ENCODE data around the gene HMGB1. TPM values are rescaled to one million over a fixed set of nuclear protein-coding genes. Genes with fewer than 3 reads are reported as not detected.
"Not testable (repeated sequence)": the region's sequence is repeated elsewhere in the genome, so short reads cannot be mapped to it uniquely, and the experiment has no call there.

The HMGB1 gene
- total and polyA plus RNA-seq, 4 donors: 213 to 410 (median 312) TPM

GRCh38 chr13:30446126-30446500 is 19.6 kb downstream of the HMGB1 start:
- intact Hi-C loops (cut with DNase I): loop anchor here in 1 of 2 donors (5.0 kb wide), 1 partner anchor 49 kb away; no protein-coding TSS in a partner anchor
- Histone ChIP-seq H3K27me3 (ENCODE audit: control insufficient read depth in 1 of 2, insufficient read depth in 2 of 2, low read length in 1 of 2) (no peaks in the 10 kb centered on the region), H3K4me3 (ENCODE audit: low read length in 2 of 2) (no peak overlapping the region), H3K27ac (ENCODE audit: low read depth in 1 of 2, low read length in 2 of 2) (peak overlapping the region in 1 of 2 donors; percentile 61), H3K9me3 (ENCODE audit: control insufficient read depth, low read length) (no peaks in the 10 kb centered on the region), H3K4me1 (ENCODE audit: control insufficient read depth in 1 of 2, insufficient read depth in 2 of 2, low read length in 2 of 2) (no peaks in the 10 kb centered on the region), H3K36me3 (ENCODE audit: control insufficient read depth in 1 of 2, insufficient read depth in 2 of 2, low read length in 1 of 2) (no peaks in the 10 kb centered on the region)
- ATAC-seq (ENCODE audit: low FRiP score) (peak; percentile 23), DNase-seq (no peak)
- WGBS, 2 donors: 31% methylated on average over 7 of the region's 7 CpGs

- DNase-seq: no peak
Measured at GRCh38 chr13:30443957-30444404, 21.8 kb downstream of the HMGB1 start.

GRCh38 chr13:30443491-30443890 is 22.2 kb downstream of the HMGB1 start:
- 97% methylated on average over 3 of the region's 3 CpGs for WGBS, 2 donors
- DNase-seq; H3K36me3 ChIP-seq (ENCODE audit: control insufficient read depth in 1 of 2, insufficient read depth in 2 of 2, low read length in 1 of 2); H3K4me3 ChIP-seq (ENCODE audit: low read length in 2 of 2); ATAC-seq (ENCODE audit: low FRiP score); H3K27ac ChIP-seq (ENCODE audit: low read depth in 1 of 2, low read length in 2 of 2); H3K27me3 ChIP-seq (ENCODE audit: control insufficient read depth in 1 of 2, insufficient read depth in 2 of 2, low read length in 1 of 2); H3K4me1 ChIP-seq (ENCODE audit: control insufficient read depth in 1 of 2, insufficient read depth in 2 of 2, low read length in 2 of 2); intact Hi-C loops (cut with DNase I); H3K9me3 ChIP-seq (ENCODE audit: control insufficient read depth, low read length): not testable (repeated sequence)

More at GRCh38 chr13:30443957-30444404, 21.8 kb downstream of the HMGB1 start:
- no peaks in the 10 kb centered on the region for H3K27me3 ChIP-seq (ENCODE audit: control insufficient read depth in 1 of 2, insufficient read depth in 2 of 2, low read length in 1 of 2)
- no peaks in the 10 kb centered on the region for H3K36me3 ChIP-seq (ENCODE audit: control insufficient read depth in 1 of 2, insufficient read depth in 2 of 2, low read length in 1 of 2)
- H3K4me1 ChIP-seq (ENCODE audit: control insufficient read depth in 1 of 2, insufficient read depth in 2 of 2, low read length in 2 of 2): no peaks in the 10 kb centered on the region
- ATAC-seq (ENCODE audit: low FRiP score): no peak
- H3K9me3 ChIP-seq (ENCODE audit: control insufficient read depth, low read length): no peaks in the 10 kb centered on the region
- intact Hi-C loops (cut with DNase I): no loop called here
- no peak overlapping the region for H3K27ac ChIP-seq (ENCODE audit: low read depth in 1 of 2, low read length in 2 of 2)
- WGBS, 2 donors: 96 to 97% methylated on average over 12 of the region's 12 CpGs
- no peak overlapping the region for H3K4me3 ChIP-seq (ENCODE audit: low read length in 2 of 2)

GRCh38 chr13:30442926-30443325 is 22.8 kb downstream of the HMGB1 start:
- intact Hi-C loops (cut with DNase I): no loop called here
- WGBS, 2 donors: 82 to 93% methylated on average over 5 of the region's 5 CpGs
- Histone ChIP-seq H3K9me3 (ENCODE audit: control insufficient read depth, low read length) (no peaks in the 10 kb centered on the region), H3K4me1 (ENCODE audit: control insufficient read depth in 1 of 2, insufficient read depth in 2 of 2, low read length in 2 of 2) (no peaks in the 10 kb centered on the region), H3K27me3 (ENCODE audit: control insufficient read depth in 1 of 2, insufficient read depth in 2 of 2, low read length in 1 of 2) (no peaks in the 10 kb centered on the region), H3K4me3 (ENCODE audit: low read length in 2 of 2) (no peak overlapping the region), H3K36me3 (ENCODE audit: control insufficient read depth in 1 of 2, insufficient read depth in 2 of 2, low read length in 1 of 2) (no peaks in the 10 kb centered on the region), H3K27ac (ENCODE audit: low read depth in 1 of 2, low read length in 2 of 2) (no peak overlapping the region)
- DNase-seq (no peak), ATAC-seq (ENCODE audit: low FRiP score) (no peak)

- H3K4me1 ChIP-seq (ENCODE audit: control insufficient read depth in 1 of 2, insufficient read depth in 2 of 2, low read length in 2 of 2): no peaks in the 10 kb centered on the region
- DNase-seq: no peak
- H3K27me3 ChIP-seq (ENCODE audit: control insufficient read depth in 1 of 2, insufficient read depth in 2 of 2, low read length in 1 of 2): no peaks in the 10 kb centered on the region
- no peaks in the 10 kb centered on the region for H3K36me3 ChIP-seq (ENCODE audit: control insufficient read depth in 1 of 2, insufficient read depth in 2 of 2, low read length in 1 of 2)
- no peak overlapping the region for H3K4me3 ChIP-seq (ENCODE audit: low read length in 2 of 2)
- 57 to 73% methylated on average over 8 of the region's 8 CpGs for WGBS, 2 donors
- H3K9me3 ChIP-seq (ENCODE audit: control insufficient read depth, low read length): no peaks in the 10 kb centered on the region
- intact Hi-C loops (cut with DNase I): no loop called here
- no peak overlapping the region for H3K27ac ChIP-seq (ENCODE audit: low read depth in 1 of 2, low read length in 2 of 2)
- ATAC-seq (ENCODE audit: low FRiP score): no peak
Measured at GRCh38 chr13:30440910-30441703, 24.6 kb downstream of the HMGB1 start.

- ATAC-seq (ENCODE audit: low FRiP score) (no peak), DNase-seq (no peak)
- WGBS, 2 donors: 96% methylated on average over 3 of the region's 3 CpGs
- Histone ChIP-seq H3K4me1 (ENCODE audit: control insufficient read depth in 1 of 2, insufficient read depth in 2 of 2, low read length in 2 of 2) (no peaks in the 10 kb centered on the region), H3K27me3 (ENCODE audit: control insufficient read depth in 1 of 2, insufficient read depth in 2 of 2, low read length in 1 of 2) (no peaks in the 10 kb centered on the region), H3K27ac (ENCODE audit: low read depth in 1 of 2, low read length in 2 of 2) (no peak overlapping the region), H3K36me3 (ENCODE audit: control insufficient read depth in 1 of 2, insufficient read depth in 2 of 2, low read length in 1 of 2) (no peaks in the 10 kb centered on the region), H3K4me3 (ENCODE audit: low read length in 2 of 2) (no peak overlapping the region), H3K9me3 (ENCODE audit: control insufficient read depth, low read length) (no peaks in the 10 kb centered on the region)
- intact Hi-C loops (cut with DNase I): no loop called here
Measured at GRCh38 chr13:30438286-30438685, 27.4 kb downstream of the HMGB1 start.

- Histone ChIP-seq H3K9me3 (ENCODE audit: control insufficient read depth, low read length) (no peaks in the 10 kb centered on the region), H3K27me3 (ENCODE audit: control insufficient read depth in 1 of 2, insufficient read depth in 2 of 2, low read length in 1 of 2) (no peaks in the 10 kb centered on the region), H3K4me3 (ENCODE audit: low read length in 2 of 2) (no peak overlapping the region), H3K27ac (ENCODE audit: low read depth in 1 of 2, low read length in 2 of 2) (no peak overlapping the region), H3K4me1 (ENCODE audit: control insufficient read depth in 1 of 2, insufficient read depth in 2 of 2, low read length in 2 of 2) (no peaks in the 10 kb centered on the region), H3K36me3 (ENCODE audit: control insufficient read depth in 1 of 2, insufficient read depth in 2 of 2, low read length in 1 of 2) (no peaks in the 10 kb centered on the region)
- DNase-seq (no peak), ATAC-seq (ENCODE audit: low FRiP score) (no peak)
- intact Hi-C loops (cut with DNase I): no loop called here
- 79 to 88% methylated on average over 8 of the region's 8 CpGs for WGBS, 2 donors
Measured at GRCh38 chr13:30437177-30437576, 28.6 kb downstream of the HMGB1 start.

GRCh38 chr13:30435911-30436451 is 29.8 kb downstream of the HMGB1 start:
- peaks cover under 1 to 5% of the 10 kb centered on the region in 2 donors for H3K4me1 ChIP-seq (ENCODE audit: control insufficient read depth in 1 of 2, insufficient read depth in 2 of 2, low read length in 2 of 2)
- no peak overlapping the region for H3K27ac ChIP-seq (ENCODE audit: low read depth in 1 of 2, low read length in 2 of 2)
- H3K4me3 ChIP-seq (ENCODE audit: low read length in 2 of 2): no peak overlapping the region
- no peaks in the 10 kb centered on the region for H3K36me3 ChIP-seq (ENCODE audit: control insufficient read depth in 1 of 2, insufficient read depth in 2 of 2, low read length in 1 of 2)
- no peaks in the 10 kb centered on the region for H3K27me3 ChIP-seq (ENCODE audit: control insufficient read depth in 1 of 2, insufficient read depth in 2 of 2, low read length in 1 of 2)
- ATAC-seq (ENCODE audit: low FRiP score) (no peak), DNase-seq (no peak)
- intact Hi-C loops (cut with DNase I): no loop called here
- 51 to 57% methylated on average over 3 of the region's 3 CpGs for whole genome bisulfite sequencing, 2 donors
- H3K9me3 ChIP-seq (ENCODE audit: control insufficient read depth, low read length): no peaks in the 10 kb centered on the region
